ENCODE data around the gene SAG.
"Not testable (repeated sequence)": the region's sequence is repeated elsewhere in the genome, so short reads cannot be mapped to it uniquely, and the experiment has no call there.

SAG gene

GRCh38 chr2:233334915-233335314 lies 27.3 kb downstream of the SAG start:
- DNase-seq, result no peak

- DNase-seq, result not testable (repeated sequence)
These were observed 28.5 kb downstream of the SAG start for GRCh38 chr2:233336091-233336490.

DNA sequence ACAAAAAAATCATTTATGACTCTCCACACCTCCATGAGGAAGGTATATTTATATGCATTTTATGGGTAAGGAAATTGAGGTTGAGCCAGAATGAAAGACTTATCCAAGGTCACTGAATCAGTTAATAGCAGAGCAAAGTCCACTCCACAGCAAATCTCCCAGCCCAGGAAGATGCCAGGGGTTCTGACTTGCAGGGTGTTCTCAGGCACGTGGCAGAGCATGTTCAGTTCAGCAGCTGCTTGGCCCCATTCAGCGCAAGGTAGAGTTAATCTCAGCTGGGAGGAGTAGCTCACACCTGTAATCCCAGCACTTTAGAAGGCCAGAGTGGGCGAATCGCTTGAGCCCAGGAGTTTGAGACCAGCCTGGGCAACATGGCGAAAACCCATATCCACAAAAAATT lies 28.9 kb downstream of the SAG start:
- no peak for DNase-seq

DNA sequence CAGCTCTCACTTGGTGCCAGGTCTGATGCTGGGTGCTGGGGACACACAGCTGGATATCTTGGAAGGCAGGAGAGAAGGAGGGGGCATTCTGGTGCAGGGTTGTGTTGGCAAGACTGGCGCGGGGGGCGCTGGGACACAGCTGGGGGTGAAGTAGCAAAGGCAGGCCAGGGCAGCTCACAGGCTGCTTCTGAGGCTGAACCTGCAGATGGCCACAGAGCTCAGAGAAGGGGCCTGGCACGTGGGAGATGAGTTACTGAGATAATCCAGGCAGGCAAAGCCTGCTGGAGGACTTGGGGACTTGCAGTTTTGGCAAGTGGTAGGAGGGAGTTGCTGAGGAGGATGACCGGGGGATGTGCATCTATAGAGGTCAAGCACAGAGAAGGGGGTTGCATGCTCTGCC lies 30.4 kb downstream of the SAG start:
- no peak for DNase-seq

DNA sequence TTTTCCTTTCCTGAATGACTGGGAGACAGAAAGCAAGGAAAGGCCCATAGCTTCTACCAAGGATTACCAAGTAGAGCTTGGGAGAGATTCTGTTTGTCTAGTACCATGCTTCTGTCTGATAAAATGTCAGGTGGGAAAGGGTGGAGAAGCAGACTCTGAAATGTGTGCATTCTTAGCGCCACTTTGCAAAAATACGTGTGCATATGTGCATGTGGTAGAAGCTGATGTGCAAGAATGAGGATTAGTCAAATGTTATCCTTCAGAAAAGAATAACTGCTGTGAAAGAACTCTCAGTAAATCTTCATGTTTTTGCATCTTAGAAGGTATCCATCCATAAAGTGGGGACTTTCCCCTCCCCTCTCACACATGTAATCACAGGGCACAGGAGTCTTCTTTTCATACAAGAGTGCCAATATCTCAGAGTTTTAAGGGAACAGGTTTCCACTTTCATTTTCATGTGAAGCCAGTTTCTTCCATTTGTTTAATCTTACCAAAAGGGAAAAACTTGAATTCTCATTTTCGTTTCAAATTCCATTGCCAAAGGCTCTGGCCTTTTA lies 31.3 kb downstream of the SAG start:
- DNase-seq, result no peak

- DNase-seq, result no peak
These were observed 31.8 kb downstream of the SAG start for GRCh38 chr2:233339427-233339826.

GRCh38 chr2:233341296-233341695 lies 33.7 kb downstream of the SAG start:
- no peak for DNase-seq

GRCh38 chr2:233342301-233342700 lies 34.7 kb downstream of the SAG start:
- no peak for DNase-seq

DNA sequence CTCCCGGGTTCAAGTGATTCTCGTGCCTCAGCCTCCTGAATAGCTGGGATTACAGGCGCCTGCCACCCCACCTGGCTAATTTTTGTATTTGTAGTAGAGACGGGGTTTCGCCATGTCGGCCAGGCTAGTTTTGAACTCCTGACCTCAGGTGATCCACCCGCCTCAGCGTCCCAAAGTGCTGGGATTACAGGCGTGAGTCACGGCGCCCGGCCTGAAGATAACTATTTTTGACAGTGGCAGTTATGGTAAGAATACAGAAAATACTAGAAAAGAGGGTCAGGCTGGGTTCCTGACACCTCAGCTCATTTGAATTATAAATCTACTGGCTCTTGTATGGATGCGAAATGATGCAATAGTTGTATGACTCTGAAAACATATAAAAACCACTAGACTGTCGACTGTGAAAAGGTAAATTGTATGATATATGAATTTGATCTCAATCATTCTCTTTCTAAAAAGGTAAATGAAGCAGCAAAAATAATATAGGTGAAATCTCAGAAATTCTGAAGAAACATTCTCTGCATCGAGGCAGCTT lies 35.6 kb downstream of the SAG start:
- no peak for DNase-seq

GRCh38 chr2:233346376-233346775 lies 38.8 kb downstream of the SAG start:
- no peak for DNase-seq

- DNase-seq, result no peak
These were observed 39.3 kb downstream of the SAG start for GRCh38 chr2:233346930-233347329.

- DNase-seq, result peak; percentile 68
These were observed 41.7 kb downstream of the SAG start for GRCh38 chr2:233349005-233349998.

DNA sequence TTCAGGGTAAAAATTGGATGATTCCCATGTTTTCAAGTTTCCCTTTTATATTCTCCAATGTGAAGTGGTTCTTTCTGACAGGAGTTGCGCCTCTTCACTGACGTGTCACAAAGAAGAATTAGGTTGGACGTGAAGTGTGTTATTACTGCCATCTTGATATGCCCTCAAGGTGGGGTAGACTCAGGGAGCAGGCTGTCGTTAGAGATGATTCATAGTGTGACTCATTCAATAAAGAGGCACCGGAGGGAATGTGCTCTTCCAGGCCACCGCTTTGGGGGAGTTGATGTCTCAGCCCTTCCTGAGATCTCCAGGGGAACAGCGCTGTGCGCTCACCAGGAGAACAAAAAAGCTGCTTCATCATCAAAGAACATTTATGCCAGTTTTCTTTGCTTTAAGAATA lies 43.1 kb downstream of the SAG start:
- DNase-seq, result peak; percentile 41

- no peak for DNase-seq
These were observed 43.8 kb downstream of the SAG start for GRCh38 chr2:233351423-233351822.

DNA sequence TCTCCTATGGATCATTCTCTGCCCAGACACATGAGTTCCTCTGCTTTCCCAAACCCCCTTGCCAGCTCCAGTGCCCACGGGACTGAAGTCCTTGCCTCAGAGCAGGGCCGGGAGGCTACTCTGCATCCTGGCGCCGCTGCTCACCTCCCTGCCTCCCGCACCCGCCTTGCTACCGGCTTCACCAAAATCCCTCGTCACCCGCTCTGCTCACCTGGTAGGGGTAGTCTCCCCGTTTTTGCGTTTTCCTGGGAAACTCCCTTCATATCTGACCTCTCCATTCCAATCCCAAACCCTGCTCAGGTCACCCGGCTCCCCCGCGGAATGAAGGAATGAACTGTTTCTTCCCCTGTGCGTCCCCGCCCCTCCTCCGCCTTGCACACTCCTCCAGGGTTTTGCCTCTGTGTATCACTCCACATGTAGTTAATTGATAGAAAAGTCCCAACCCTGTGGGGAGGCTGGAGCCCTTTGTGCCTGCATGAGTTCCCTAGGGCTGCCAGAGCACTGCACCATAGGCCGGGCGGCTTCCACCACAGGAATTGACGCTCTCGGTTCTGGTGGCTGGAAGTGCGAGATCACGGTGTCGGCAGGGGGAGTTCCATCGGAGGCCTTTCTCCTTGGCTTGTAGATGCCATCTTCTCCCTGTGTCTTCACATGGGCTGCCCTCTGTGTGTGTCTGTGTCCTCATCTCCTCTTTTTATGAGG lies 44.7 kb downstream of the SAG start:
- no peak for DNase-seq

DNA sequence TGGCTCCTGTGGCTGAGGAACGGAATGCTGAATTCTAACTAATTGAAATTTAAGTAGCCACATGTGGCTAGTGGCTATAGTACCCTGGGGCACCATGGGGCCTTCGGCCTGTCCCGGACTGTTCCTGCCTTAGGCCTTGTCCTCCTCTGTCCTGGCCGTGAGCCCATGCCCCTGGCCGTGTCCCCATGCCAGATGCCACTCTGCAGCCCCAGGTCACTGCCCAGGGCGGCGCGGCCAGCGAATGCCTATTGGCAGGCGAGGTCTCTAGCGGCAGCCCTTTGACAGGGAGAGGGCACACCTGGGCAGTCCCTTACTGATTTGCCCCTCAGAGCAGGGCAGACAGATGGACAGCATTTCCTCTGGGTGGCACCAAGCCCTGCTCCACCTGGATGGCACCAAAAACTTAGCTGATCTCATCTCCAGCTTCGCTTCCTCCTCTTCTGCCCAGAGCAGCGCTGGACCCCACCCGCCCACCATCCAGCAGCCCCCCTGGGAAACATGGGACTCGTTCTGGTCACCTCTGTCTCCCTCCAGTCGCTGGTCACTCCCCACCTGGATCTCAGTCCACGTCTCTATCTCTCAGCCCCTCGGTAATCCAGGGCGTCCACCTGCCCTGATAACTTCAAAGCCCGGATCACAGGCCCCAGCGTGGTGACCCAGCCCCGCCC lies 45.6 kb downstream of the SAG start:
- DNase-seq, result no peak

- peak; percentile 17 for DNase-seq
These were observed 46.3 kb downstream of the SAG start, which contains the start of gene DGKD for GRCh38 chr2:233353769-233354499. Gene DGKD, plus strand, starts transcription at chr2:233354494. Its CDS starts 25 bp downstream, at chr2:233354519.

- no peak for DNase-seq
These were observed 46.9 kb downstream of the SAG start for GRCh38 chr2:233354500-233354924.

DNA sequence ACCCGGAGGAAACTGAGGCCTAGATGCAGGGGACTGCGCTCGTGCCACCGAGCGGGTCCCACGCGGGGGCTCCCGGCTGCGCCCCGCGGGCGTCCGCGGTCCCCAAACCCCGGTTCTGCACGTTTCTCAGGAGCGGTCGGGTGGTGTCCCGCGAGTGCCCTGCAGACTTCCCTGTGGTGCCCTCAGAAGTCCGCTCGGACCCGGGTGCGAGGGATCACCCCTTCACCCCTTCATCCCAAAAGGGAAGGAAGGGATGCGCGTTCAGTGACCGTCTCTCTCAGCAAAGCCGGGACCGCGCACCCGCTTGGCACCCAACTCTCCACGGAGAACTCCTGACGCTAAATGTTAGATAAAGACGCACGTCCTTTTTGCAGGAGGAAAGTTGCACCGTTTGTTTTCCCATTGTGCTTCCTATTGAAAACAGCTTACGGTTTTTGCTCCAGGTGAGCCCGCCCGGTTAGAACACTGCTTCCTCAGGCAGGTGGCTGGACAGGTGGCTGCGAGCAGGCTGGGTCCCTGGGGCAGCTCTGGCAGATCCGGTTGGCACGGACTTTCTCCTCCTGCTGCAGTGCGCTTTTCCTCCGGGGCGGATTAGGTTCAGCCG lies 47.5 kb downstream of the SAG start:
- DNase-seq, result no peak

GRCh38 chr2:233355916-233356315 lies 48.3 kb downstream of the SAG start:
- no peak for DNase-seq

DNA sequence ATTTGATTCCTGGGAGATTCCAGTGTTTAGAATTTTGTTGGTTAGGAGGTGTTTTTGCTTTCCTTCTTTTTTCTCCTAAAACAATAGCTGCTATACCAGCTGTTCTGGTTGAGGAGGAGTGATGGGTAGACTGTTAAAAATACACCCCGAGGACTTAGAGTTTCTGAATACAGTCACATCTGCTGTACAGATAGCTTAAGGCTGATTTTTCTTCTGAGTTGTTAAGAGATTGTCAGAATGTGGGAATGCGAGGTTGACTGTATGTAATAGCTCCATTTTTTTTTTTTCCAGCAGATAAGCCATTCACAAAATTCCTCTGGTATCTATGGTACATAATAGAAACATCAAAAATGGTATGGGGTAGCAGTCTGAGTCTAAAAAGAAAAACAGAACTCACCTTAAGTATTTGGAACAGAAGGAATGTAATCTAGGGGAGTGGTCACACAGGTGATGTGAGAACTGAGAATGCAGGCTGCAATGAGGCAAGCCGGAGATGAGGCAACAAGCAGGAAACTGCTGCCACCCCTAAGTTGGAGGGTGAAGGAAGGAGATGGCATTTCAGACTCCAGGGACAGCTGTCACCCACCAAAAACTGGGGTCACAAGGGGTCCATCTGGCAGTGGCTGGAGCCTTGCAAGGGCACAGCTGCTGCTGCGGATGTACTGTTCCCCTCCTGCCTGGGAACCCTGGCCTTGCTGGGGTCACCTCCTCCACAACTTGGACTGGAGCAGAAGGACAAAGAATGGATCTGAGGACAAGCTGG lies 49.1 kb downstream of the SAG start:
- no peak for DNase-seq

Data from SHP77 treated with DMSO at 0.1 percent for 48 hours (cell line).